Measurements from ENCODE around the gene BTBD9.
"Not testable (repeated sequence)": the region's sequence is repeated elsewhere in the genome, so short reads cannot be mapped to it uniquely, and the experiment has no call there.

The BTBD9 gene

DNA sequence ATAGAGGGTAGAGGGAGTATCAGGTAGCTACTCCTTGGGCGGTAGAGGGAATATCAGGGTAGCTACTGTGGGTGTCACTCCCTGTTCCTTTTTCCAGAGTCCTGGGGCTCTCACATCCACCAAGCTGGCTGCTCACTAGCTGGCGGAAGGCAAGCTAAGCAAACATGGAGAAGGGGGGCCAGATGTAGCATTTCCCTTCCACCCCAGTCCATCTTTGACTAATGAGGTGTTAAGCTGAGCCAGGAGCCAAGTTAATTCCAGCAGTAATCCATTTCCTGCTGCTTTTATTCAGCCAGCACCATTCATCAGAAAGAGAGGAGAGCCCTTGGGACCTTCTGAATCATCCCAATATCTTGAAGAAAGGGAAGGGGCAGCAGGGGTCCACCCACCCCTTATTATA, 490.2 kb downstream of the BTBD9 start:
- no peak for DNase-seq (ENCODE audit: low read depth in 2 of 2)

DNA sequence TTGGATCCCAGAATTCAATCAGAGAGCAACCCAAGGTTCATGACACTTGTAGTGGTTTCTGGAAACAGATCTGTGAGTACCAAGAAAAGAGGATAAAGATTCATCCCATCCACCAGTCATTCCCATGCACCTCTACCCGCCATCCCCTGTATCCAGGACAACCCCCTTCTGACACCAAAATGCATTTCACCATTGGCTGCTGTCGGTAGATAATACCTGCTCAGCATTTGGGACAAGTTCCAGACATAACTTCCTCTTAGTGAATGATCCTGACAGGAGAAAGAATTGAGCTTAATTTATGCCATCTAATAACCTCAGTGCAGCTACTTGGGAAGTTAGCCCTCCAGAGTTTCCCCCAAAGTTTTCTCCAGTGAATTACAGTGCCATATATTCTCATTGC, 491.1 kb downstream of the BTBD9 start:
- no peak for DNase-seq (ENCODE audit: low read depth in 2 of 2)

DNA sequence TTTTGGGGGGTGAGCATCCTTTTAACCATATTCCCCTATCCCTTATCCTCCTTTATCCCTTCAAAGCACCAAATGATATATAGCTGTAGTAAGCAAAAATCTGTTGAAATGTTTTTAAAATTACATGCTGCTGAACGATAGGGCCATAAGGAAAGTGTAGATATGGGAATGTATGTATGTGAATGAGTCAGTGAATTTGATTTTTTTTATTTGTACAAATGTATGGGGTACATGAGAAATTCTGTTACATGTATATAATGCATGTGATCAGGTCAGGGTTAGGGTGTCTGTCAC, 493.0 kb downstream of the BTBD9 start:
- no peak for DNase-seq (ENCODE audit: low read depth in 2 of 2)

DNA sequence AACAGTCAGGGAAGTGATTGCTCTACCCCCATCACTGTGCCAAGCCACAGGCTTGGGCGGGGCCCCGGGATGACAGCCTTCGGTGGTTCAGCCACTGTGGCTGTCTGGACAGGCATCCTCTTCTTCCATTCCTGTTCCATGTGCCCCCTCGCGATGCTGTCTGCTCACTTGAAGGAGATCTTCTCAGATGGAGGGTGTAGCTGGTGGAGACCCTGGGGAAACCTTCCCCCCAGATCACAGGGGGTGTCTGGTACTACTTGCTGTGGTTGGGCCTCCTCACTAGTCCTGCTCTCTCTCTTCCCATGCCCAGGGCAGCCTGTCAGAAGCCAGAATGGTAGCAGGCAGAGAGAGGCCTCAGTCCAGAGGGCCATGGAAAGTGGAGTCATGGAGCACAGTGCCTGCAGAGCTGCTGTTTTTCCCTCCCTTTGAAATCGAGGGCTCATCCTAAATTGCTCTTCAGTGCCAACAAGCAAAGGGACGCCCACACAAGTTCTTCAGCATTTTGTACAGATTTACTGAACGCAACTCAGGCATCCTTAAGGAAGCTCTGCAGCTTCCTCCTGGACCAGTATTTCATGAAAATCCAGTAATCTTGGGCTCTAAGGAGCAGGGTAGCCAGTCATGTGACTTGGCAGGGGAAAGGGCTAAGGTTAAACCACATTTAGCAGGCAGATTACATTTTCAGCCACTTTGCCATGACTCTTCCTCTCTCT, 493.6 kb downstream of the BTBD9 start:
- no peak for DNase-seq (ENCODE audit: low read depth in 2 of 2)

DNA sequence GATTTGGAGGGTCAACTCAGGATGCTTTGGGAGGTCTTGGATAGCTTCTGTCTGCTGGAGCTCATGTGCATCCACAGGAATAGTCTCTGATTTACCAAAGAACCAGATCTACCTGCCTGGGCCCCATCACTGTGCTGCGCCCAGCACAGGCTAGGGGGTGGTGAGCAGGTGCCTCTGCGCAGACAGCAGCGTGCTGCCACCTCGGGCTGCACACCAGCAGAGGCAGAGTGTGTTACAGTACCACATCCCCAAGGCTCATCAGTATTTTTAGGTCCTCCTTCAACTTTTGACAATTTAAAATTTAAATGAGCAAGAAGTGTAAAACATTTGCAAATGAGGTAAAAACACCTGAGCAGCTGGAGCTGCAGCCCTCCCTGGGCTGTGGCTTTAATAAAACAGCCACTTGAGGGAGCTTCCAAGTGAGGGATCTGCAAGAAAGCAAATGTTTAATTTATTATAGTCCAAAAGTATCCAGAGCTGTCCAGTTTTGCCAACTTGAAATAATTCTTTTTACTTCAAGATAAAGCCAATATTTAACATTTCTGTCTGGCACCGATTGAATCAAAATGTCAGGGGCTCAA, 495.3 kb downstream of the BTBD9 start:
- no peak for DNase-seq (ENCODE audit: low read depth in 2 of 2)

DNA sequence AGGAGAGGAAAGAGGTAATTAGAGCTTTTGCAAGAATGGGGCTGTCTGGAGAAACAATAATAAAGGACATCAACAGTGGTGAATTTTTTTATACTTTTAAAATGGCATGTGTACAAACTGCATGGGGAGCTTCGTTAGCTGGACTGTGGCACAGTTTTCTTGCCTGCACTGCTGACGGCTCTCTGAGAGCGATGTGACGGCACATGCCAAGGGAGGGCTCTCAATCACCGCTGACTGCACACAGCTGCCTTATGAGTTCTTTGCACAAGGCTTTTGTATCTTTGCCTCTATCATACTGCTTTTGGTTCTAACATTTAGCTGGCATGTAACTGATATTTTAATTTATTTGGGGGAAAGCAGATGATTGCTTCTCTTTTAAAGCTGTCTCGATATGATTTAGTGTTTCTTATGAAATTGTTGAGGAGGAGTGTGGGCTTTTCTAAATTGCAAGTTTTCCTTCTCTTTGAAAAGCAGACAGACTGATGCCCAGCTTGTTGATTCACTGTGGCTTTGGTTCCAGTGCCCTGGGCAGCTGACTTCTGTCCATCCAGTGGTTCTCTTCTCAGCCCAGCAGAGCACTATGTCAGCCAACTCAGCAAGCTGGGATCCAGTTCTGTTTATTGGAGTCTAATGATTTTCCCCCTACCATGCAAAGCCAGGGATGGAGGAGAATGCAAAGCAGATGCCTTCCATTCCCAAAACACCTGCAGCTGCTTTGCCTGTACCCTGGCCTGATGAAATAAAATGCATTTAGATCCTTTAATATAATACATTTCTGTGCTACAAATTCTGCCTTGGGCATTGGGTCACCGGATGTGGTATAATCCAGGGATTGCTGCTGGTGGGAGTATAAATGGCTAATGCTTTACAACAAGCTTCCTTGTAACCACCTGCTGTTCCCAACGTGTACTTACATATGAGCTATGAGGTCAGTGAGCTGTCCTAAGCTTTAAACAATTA, 496.3 kb downstream of the BTBD9 start:
- DNase-seq (ENCODE audit: low read depth in 2 of 2): no peak

DNA sequence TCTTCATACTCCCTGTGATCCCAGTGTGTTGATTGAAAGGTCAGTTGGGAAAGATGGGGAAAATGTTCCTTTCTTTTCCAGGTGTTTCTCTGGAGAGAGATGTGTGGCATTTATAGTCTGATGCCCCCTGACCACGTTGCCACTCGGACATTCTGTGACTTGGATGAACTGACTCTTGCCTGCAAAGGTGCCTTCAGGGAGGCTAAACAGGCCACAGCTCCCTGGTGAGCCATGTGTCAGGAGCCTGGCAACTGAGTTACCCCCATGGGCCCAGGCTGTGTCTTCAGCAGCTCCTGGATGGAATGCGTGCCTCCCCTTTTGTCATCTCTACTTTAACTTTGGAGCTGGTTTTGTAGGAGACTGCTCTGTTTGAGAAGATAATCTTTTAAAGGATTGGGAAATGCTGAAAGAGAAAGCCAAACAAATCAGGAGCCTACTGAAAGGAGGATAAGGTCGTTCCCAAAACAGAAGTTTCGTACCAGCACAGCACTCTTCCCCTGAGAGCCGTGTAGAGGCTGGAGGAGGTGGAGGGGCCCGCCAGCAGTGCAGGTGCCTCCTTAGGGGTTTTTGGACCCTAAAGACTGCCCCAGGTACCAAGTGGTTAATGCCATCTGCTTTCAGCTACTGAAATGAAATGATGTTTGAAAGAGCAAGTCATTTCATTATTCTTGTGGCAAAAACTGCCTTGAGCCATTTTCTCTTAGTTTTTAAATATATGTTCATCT, 497.4 kb downstream of the BTBD9 start:
- no peak for DNase-seq (ENCODE audit: low read depth in 2 of 2)

DNA sequence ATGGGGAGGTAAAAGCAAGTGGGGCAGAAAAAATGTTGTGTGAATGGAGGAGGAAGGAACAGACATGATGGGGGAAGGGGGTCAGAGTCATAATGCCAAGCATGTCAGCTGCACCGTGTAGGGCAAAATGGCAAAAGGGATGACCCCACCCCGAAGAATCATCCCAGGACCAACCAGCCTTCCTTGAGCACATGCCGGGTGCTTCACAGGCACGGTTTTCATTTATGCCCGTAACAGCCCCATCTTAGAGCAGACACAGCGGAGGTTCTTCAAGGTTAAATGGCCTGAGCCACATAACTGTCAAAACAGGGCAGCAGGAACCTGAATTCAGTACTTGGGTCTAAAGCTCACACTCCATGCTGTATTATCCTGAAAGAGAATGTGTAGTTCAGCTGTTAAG, 498.0 kb downstream of the BTBD9 start:
- no peak for DNase-seq (ENCODE audit: low read depth in 2 of 2)

DNA sequence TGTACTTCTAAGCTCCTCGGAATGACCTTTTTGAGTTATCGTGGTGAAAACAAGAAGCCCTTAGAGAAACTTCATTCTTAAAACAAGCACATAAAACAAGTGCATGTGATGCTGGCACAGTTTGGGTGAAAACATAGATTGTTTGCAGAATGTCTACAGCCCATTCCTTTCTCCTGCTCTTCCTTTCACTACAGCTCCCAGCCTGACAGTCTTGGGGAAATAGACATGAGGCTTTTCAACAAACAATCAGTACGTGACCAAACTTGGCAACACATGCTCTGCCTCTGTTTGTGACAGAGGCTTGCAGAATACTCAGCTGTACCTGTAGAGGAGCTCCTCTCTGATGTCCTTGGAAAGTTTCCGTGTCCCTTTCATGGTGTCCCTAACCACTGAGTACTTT, 498.6 kb downstream of the BTBD9 start:
- no peak for DNase-seq (ENCODE audit: low read depth in 2 of 2)

DNA sequence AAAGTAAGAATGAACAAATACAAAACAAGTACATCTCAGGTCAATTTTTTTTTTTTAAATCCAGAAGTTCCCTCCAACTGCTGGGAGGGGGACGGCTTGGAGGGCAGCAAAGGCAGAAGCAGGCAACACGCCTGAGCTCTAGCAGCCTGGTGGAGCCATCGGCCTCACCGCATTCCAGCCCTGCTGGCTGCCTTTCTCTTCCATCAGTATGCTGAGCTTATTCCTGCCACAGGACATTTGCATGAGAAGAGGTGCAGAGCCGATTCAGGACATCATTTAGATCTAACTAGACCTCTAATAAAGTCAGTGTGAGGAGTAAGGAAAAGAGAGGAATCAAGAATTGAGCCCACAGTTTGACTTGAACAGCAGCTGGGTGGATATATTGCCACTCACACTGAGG, 501.4 kb downstream of the BTBD9 start:
- DNase-seq (ENCODE audit: low read depth in 2 of 2): no peak

DNA sequence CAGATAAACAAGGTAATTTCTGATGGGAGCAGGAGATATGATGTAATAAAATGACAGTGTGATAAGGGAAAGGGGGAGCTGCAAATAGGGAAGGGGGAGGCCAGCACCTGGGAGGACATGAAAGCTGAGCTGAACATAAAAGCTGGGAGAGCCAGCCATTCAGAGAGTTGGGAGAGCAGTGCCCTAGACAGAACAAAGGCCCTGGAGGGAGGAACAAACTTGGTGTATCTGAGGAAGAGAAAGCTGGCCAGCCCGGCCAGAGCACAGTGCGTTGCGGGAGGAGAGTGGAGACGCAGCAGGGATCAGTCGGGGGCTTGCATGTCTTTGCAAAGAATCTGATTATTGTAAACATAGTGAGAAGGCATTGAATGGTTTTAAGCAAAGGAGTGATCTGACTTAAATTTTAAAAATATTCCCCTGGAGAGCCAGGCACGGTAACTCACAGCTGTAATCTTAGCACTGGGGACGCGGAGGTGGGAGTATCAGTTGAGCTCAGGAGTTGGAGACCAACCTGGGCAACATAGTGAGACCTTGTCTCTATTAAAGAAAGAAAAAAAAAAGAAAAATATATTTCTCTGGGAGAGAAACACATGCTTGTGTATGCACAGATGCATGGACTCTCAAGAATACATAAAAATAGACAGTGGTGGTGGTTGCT, 502.0 kb downstream of the BTBD9 start:
- DNase-seq (ENCODE audit: low read depth in 2 of 2): no peak

DNA sequence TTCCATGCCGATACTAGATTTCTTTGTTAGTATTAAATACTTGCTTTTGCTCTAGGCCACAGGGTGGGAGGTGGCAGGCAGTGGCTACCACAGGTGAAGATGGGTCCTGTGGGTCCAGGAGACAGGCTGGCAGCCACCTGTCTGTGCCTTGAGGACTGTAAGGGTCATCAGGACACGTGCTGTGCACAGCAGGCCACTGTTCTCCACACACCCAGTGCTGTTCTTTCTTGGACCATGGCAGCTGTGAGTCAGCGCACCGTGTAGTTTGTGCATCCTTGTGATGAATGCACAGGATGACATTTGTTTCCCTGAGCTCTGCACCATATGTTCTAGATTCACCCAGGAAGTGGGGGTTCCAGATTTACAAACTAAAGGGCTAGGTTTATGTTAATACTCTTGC, 503.2 kb downstream of the BTBD9 start:
- no peak for DNase-seq (ENCODE audit: low read depth in 2 of 2)

DNA sequence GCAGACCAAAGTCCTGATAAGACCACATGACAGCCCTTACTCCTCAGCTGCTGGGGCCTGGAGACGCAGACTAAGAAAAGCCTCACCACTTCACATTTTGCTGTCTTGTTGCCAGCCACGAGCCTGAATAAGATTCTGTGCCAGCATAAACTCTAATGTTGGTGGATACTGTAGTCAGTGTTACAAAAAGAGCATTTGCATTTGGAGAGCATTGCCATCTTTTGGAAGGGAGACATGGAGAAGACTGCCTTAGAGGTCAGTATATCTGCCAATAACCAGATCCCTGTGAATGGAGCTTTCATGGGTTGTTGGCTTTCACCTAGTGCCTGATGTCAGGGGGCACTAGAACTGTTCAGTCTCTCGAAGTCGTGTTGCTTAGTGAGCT, 505.0 kb downstream of the BTBD9 start:
- no peak for DNase-seq (ENCODE audit: low read depth in 2 of 2)

DNA sequence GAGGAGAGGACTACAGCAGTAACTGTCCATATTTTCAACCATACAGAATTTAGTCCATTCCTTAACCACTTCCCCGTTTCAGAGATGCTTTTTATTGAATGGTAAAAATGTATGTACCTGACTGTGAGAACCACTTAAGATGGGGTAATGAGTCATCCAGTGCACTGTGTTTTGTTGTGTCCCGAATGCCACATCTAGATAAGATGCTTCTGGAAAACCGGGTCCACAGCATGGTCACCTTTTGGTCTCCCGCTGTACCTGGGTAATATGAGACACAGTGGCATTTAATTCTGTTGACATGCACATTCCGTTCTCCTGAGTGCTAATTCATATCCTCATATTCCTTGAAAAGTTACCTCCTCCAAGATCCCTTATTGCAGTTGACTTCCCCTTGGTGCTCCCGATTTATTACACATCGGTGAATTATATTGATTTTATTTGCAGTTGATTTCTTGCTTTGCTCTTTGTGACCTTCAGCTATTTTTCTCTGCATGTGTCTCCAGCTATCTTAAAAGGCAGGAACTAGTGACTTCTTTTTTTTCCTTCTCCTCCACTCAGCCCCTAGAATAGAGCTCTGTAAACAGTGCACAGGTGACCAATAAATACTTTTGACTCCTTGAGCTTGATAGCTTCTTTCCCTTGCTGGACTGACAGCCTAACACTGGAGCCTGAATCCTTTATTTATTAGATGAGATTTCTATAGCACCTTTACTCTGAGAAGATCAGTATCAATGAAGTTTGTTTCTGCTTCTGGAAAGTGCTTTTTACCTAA, 505.6 kb downstream of the BTBD9 start:
- no peak for DNase-seq (ENCODE audit: low read depth in 2 of 2)

DNA sequence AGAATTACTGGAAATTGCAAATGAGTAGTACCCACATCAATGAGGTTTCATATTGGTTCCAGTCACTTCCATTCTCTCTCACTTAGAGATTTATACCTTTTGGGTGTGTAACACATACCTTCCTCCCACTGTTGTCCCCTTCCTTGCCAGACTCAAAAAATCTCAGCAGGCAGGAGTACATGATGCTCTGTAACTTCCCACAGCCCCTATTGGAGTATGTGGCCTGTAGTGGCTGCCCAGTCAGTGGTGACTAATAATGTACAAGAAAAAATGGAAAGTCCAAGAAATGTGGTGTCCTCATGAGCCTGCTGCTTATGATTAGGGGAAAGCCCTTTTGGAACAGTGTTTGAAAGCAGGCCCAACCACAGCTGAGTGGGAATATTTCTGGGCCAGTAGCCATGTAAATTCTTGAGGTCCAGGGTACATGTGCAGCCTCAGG, 508.2 kb downstream of the BTBD9 start:
- no peak for DNase-seq (ENCODE audit: low read depth in 2 of 2)

DNA sequence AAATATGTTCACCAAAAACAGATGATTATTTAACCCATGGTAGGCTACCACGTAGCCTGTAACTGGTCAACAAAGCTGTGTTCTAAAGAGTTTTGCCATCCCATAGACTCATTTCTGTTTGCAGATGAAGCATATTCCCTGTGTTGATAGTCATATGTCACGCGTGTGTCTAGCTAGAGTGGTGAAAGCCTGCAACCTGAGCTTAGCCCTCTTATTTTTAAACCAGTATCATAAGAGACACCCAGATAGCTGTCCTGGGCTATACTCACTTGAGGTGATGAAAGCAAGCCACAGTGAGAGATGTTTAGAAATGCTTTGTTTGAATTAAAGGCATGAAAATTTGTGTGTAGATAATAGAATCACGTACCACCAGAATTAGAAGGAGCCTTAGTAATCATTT, 512.4 kb downstream of the BTBD9 start:
- DNase-seq (ENCODE audit: low read depth in 2 of 2): no peak

DNA sequence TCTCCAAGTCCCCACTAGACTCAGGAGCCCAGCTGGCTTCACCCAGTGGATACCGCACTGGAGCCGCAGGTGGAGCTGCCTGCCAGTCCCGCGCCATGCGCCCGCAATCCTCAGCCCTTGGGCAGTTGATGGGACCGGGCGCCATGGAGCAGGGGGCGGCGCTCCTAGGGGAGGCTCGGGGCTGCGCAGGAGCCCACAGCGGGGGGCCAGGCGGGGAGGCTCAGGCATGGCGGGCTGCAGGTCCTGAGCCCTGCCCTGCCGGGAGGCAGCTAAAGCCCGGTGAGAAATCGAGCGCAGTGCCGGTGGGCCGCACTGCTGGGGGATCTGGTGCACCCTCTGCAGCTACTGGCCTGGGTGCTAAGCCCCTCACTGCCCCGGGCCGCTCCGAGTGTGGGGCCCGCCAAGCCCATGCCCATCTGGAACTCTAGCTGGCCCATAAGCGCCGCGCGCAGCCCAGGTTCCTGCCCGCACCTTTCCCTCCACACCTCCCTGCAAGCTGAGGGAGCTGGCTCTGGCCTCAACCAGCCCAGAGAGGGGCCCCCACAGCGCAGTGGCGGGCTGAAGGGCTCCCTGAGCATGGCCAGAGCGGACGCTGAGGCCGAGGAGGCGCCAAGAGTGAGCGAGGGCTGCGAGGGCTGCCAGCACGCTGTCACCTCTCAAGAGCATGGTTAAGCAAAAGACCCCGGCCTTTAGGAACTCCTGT, 515.4 kb downstream of the BTBD9 start:
- not testable (repeated sequence) for DNase-seq (ENCODE audit: low read depth in 2 of 2)

DNA sequence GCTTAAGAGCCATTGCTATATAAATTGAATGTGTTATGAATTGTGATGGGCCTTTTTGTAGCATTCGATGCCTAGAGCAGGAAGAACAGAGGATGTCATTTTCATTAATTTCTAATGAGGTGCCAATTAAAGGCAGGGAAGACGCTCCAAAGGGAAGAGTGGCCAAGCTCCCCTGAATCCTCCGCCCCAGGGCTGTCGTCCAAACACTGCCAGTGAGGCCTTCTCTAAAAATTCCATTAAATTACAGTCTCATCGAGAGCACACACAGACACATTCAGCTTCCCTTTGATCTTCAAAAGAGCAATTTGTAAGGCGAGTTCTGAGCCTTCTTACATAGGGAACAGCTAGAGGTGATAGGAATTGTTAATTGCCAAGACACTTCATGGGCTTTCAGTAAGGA, 520.2 kb downstream of the BTBD9 start:
- no peak for DNase-seq (ENCODE audit: low read depth in 2 of 2)

DNA sequence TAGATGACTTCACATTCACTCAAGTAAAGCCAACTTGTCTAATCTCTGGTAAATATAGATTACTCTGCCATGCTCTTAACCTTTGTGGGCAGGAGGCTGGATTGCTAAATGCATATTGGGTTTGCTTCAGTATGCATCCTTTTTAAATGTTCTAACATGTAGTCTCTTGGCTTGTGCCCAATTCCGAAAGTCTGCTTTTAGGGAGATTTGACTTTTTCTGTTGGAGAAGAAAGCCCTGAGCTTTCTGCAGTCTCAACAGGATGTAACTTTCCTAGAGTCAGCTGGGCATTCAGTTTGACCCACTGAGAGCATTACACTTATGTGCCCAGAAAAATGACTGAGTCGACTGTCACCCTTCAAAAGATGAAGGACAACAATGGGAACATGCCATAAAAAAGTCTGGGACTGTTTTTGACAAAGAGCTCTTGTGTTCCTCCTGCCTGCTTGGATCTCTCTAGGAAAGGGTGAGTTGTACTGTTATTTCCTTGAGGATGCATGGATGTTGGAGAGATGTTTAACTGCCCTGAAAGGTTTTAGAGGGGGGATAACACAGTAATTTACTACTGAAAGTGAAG, 520.9 kb downstream of the BTBD9 start:
- no peak for DNase-seq (ENCODE audit: low read depth in 2 of 2)
